Neural crest cell (in vitro differentiated cells): ENCODE measurements around the gene ABHD1. TPM values are rescaled to one million over a fixed set of nuclear protein-coding genes. Genes with fewer than 3 reads are reported as not detected.
"Not testable (repeated sequence)": the region's sequence is repeated elsewhere in the genome, so short reads cannot be mapped to it uniquely, and the experiment has no call there.

Source experiments
- DNase-seq: peaks from one replicate; pipeline ENCODE4 v3.0.0; 2021; ENCODE audit warnings: low read depth, mixed read lengths, low spot score
- H3K27ac Mint-ChIP-seq: one replicate; pipeline ENCODE4 v1.8.0; 2021; ENCODE audit warnings: mild to moderate bottlenecking, mixed read lengths; ENCODE audit not compliant: unreplicated experiment
- H3K27me3 Mint-ChIP-seq: 2 replicates; pipeline ENCODE4 v1.8.0; 2021; ENCODE audit warnings: low read depth, mild to moderate bottlenecking, mixed read lengths
- H3K36me3 Mint-ChIP-seq: 2 replicates; pipeline ENCODE4 v1.8.0; 2021; ENCODE audit warnings: low read depth, mild to moderate bottlenecking, mixed read lengths
- H3K4me1 Mint-ChIP-seq: 2 replicates; pipeline ENCODE4 v1.8.0; 2021; ENCODE audit warnings: mixed read lengths
- H3K4me3 Mint-ChIP-seq: one replicate; pipeline ENCODE4 v1.8.0; 2021; ENCODE audit warnings: mild to moderate bottlenecking, mixed read lengths
- H3K9me3 Mint-ChIP-seq: 2 replicates; pipeline ENCODE4 v1.8.0; 2021; ENCODE audit warnings: mixed read lengths
- total RNA-seq: library from RNA; stranded (reverse); gene quantifications from 2 replicates; pipeline ENCODE4 v1.2.1, GENCODE V29; 2021
- TF ChIP-seq, protein P1 (sequence below): fragments of 200-600 bp; sonication (generic); conservative IDR thresholded peaks from 2 replicates; pipeline ENCODE4 v1.5.0; 2021; ENCODE audit warnings: antibody characterized with exemption, mild to moderate bottlenecking

The ABHD1 gene
- total RNA-seq, 1 donor from 2014 or later = 0.47 TPM

DNA sequence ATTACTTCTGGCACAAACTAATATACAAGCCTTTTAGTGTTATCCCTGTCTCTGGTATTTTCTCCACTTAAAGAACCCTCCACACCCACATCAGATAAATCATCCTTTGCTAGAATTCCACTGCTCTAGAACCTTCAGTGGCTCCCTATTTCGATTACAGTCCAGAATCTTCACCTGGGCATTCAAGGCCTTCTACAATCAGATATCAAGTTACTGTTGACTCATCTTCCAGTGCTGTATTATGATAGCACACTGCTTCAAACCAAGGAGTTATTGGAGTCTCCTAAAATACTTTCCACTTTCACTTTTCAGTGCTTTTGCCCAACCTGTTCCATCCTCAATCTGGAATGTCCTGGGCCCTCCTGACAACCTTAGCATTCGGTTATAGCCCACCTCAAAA is 8.1 kb upstream of the ABHD1 start:
- TF ChIP-seq, protein P1, sequence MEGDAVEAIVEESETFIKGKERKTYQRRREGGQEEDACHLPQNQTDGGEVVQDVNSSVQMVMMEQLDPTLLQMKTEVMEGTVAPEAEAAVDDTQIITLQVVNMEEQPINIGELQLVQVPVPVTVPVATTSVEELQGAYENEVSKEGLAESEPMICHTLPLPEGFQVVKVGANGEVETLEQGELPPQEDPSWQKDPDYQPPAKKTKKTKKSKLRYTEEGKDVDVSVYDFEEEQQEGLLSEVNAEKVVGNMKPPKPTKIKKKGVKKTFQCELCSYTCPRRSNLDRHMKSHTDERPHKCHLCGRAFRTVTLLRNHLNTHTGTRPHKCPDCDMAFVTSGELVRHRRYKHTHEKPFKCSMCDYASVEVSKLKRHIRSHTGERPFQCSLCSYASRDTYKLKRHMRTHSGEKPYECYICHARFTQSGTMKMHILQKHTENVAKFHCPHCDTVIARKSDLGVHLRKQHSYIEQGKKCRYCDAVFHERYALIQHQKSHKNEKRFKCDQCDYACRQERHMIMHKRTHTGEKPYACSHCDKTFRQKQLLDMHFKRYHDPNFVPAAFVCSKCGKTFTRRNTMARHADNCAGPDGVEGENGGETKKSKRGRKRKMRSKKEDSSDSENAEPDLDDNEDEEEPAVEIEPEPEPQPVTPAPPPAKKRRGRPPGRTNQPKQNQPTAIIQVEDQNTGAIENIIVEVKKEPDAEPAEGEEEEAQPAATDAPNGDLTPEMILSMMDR = no peak

DNA sequence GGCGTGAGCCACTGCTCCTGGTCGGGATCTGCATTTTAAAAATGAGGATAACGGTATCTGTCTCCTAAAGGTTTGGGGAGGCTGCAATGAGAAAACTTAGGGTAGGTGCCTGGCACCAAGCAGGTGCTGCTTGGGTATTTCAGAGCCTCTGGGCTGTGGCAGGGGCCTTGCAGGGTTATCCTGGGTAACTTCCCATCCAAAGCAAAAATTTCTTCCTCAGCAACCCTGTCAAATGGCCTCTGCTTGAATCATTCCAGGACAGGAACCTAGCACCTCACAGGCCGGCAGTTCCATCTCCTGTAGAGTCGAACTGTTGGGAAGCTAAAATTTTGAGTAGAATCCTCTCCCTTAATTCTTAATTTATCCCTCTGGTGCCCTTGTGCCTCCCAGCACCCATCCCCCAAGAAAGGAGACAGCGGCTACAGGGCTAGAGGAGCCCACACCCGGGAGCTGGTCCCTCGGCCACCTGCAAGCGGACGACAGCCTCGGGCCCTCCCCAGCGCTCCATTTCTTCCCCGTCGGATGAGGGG is 5.6 kb upstream of the ABHD1 start:
- no peaks in the 10 kb centered on the region for H3K9me3 Mint-ChIP-seq
- no peak overlapping the region for H3K27ac Mint-ChIP-seq
- TF ChIP-seq, protein P1 = no peak
- H3K4me3 Mint-ChIP-seq = no peak overlapping the region
- no peak for DNase-seq
- peaks cover 74% of the 10 kb centered on the region for H3K27me3 Mint-ChIP-seq
- H3K36me3 Mint-ChIP-seq = no peaks in the 10 kb centered on the region
- peaks cover 11% of the 10 kb centered on the region for H3K4me1 Mint-ChIP-seq

More for the DNA sequence above, 8.1 kb upstream of the ABHD1 start:
- Mint-ChIP-seq H3K36me3 (no peaks in the 10 kb centered on the region), H3K9me3 (no peaks in the 10 kb centered on the region), H3K27me3 (peaks cover 52% of the 10 kb centered on the region), H3K4me3 (no peak overlapping the region), H3K4me1 (peaks cover 9% of the 10 kb centered on the region), H3K27ac (no peak overlapping the region)
- no peak for DNase-seq

- no peaks in the 10 kb centered on the region for H3K36me3 Mint-ChIP-seq
- H3K4me1 Mint-ChIP-seq = peaks cover 15% of the 10 kb centered on the region
- DNase-seq = peak; percentile 27
- no peaks in the 10 kb centered on the region for H3K9me3 Mint-ChIP-seq
- peaks cover 75% of the 10 kb centered on the region for H3K27me3 Mint-ChIP-seq
- no peak within 1 kb of the TSS for H3K27ac Mint-ChIP-seq
- H3K4me3 Mint-ChIP-seq = peak within 1 kb of the TSS; percentile 72
- TF ChIP-seq, protein P1 = no peak
Measured at GRCh38 chr2:27118525-27119329, 4.9 kb upstream of the ABHD1 start, which contains the start of gene CGREF1. CGREF1 (minus strand) TSS chr2:27119128; CDS start chr2:27104366, 14,762 bp downstream.

- Mint-ChIP-seq H3K4me1 (peaks cover 15% of the 10 kb centered on the region), H3K27me3 (peaks cover 76% of the 10 kb centered on the region), H3K4me3 (peak overlapping the region; percentile 72)
- not testable (repeated sequence) for H3K9me3 Mint-ChIP-seq, H3K27ac Mint-ChIP-seq, H3K36me3 Mint-ChIP-seq, DNase-seq
Measured at GRCh38 chr2:27119330-27119670, 4.3 kb upstream of the ABHD1 start.

DNA sequence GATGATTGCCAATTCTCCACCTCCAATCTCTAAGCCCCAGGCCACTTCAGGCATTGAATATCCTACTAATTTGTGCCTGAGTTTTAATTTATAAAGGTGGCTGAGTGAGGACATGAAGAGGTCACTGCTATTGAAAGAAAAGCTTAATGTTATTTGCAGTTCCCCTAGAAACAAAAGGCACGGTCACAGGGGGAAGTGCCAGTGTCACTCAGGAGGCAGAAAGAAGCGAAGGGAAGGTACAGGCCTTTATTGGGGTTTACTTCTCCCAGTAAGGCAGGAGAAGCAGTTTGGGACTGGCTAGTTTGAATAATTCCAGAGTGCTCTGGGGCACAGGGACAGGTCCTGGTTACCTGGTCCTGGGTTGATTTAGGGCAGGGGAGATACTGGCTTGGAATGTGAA is 1.7 kb upstream of the ABHD1 start:
- Mint-ChIP-seq H3K36me3 (no peaks in the 10 kb centered on the region), H3K4me1 (peaks cover 15% of the 10 kb centered on the region), H3K4me3 (peak overlapping the region; percentile 45), H3K27me3 (peaks cover 69% of the 10 kb centered on the region), H3K9me3 (no peaks in the 10 kb centered on the region), H3K27ac (no peak overlapping the region)
- no peak for DNase-seq
- TF ChIP-seq, protein P1 = no peak

- H3K4me3 Mint-ChIP-seq = peak overlapping the region; percentile 88
- peaks cover 60% of the 10 kb centered on the region for H3K27me3 Mint-ChIP-seq
- TF ChIP-seq, protein P1 = no peak
- DNase-seq = no peak
- no peak overlapping the region for H3K27ac Mint-ChIP-seq
- H3K4me1 Mint-ChIP-seq = peaks cover 15% of the 10 kb centered on the region
- H3K9me3 Mint-ChIP-seq = no peaks in the 10 kb centered on the region
- no peaks in the 10 kb centered on the region for H3K36me3 Mint-ChIP-seq
Measured at GRCh38 chr2:27122791-27123190, 824 bp upstream of the ABHD1 start.
